Stimulated activated memory B cell treated with anti-CD40 and anti-IgM and Interleukin-4, amounts not matched to agents 10 μg/mL and 1 μg/mL and 100 μg/mL, for 72 hours (primary cell): ENCODE results near the gene TMEM123.

Experiments used
- ATAC-seq: fragments of 150-1000 bp; cut with Tn5 transposase; 2 replicates; pipeline ENCODE4 v1.10.0; 2021
- H3K27ac Mint-ChIP-seq: one replicate; pipeline ENCODE4 v1.8.0; 2022; ENCODE audit warnings: mild to moderate bottlenecking, mixed read lengths
- H3K27me3 Mint-ChIP-seq: one replicate; pipeline ENCODE4 v1.8.0; 2022; ENCODE audit warnings: mixed read lengths
- H3K36me3 Mint-ChIP-seq: one replicate; pipeline ENCODE4 v1.8.0; 2022; ENCODE audit warnings: mixed read lengths
- H3K4me1 Mint-ChIP-seq: one replicate; pipeline ENCODE4 v1.8.0; 2022; ENCODE audit warnings: mixed read lengths
- H3K4me3 Mint-ChIP-seq: one replicate; pipeline ENCODE4 v1.8.0; 2022; ENCODE audit warnings: mild to moderate bottlenecking, moderate library complexity, mixed read lengths
- H3K9me3 Mint-ChIP-seq: one replicate; pipeline ENCODE4 v1.8.0; 2022; ENCODE audit warnings: mixed read lengths

Gene TMEM123

DNA sequence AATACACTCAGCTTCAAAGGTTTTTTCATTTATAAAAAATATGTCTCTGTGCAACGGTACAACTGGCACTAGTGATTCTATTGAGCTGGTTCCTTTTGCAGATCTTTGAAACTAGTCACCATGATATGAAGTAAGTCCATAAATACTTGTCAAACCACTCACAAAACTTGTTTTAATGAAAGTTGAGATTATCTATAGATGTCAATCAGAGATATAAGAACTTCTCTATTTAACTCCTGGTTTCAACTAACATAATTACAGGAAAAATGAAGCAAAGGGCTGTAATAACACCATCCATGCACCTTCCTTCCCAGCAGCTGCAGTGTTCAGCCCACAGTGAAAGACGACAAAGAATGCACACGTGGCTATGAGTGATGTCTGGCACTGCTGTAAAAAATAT, 44.7 kb downstream of the TMEM123 start:
- no peak for ATAC-seq
- H3K27me3 Mint-ChIP-seq, result no peaks in the 10 kb centered on the region
- peaks cover 36% of the 10 kb centered on the region for H3K36me3 Mint-ChIP-seq
- H3K4me1 Mint-ChIP-seq, result peaks cover 36% of the 10 kb centered on the region
- H3K9me3 Mint-ChIP-seq, result no peaks in the 10 kb centered on the region
- no peak overlapping the region for H3K27ac Mint-ChIP-seq
- H3K4me3 Mint-ChIP-seq, result no peak overlapping the region

DNA sequence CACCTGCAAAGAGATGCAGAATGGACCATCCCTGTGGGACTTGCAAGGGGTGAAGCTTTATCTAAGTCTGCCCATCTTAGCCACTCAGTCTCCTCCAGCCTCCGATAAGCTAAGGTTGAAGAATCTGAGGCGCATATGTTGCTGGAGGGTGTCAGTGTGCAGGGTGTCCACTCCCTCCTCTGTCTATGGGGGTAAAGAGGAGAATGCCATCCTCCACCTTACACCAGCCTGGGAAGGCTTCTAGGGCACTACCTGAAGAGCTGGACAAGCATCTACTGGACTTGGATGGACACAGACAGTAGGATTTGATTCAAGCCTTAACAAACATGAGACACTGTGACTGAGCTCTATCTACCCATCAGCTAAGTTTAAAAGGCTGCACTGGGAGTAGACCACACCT, 46.5 kb downstream of the TMEM123 start:
- Mint-ChIP-seq H3K27me3 (no peaks in the 10 kb centered on the region), H3K4me3 (no peak overlapping the region), H3K4me1 (peaks cover 41% of the 10 kb centered on the region), H3K36me3 (peaks cover 43% of the 10 kb centered on the region), H3K27ac (no peak overlapping the region), H3K9me3 (no peaks in the 10 kb centered on the region)
- ATAC-seq, result no peak

- H3K27me3 Mint-ChIP-seq, result no peaks in the 10 kb centered on the region
- no peak for ATAC-seq
- H3K4me1 Mint-ChIP-seq, result peaks cover 41% of the 10 kb centered on the region
- H3K9me3 Mint-ChIP-seq, result no peaks in the 10 kb centered on the region
- no peak overlapping the region for H3K27ac Mint-ChIP-seq
- H3K36me3 Mint-ChIP-seq, result peaks cover 45% of the 10 kb centered on the region
- no peak overlapping the region for H3K4me3 Mint-ChIP-seq
These were observed 47.1 kb downstream of the TMEM123 start for GRCh38 chr11:102405501-102405900.

- no peak overlapping the region for H3K27ac Mint-ChIP-seq
- peaks cover 49% of the 10 kb centered on the region for H3K36me3 Mint-ChIP-seq
- ATAC-seq, result no peak
- H3K4me1 Mint-ChIP-seq, result peaks cover 39% of the 10 kb centered on the region
- no peaks in the 10 kb centered on the region for H3K9me3 Mint-ChIP-seq
- H3K4me3 Mint-ChIP-seq, result no peak overlapping the region
- H3K27me3 Mint-ChIP-seq, result no peaks in the 10 kb centered on the region
These were observed 50.0 kb downstream of the TMEM123 start for GRCh38 chr11:102402548-102402947.

DNA sequence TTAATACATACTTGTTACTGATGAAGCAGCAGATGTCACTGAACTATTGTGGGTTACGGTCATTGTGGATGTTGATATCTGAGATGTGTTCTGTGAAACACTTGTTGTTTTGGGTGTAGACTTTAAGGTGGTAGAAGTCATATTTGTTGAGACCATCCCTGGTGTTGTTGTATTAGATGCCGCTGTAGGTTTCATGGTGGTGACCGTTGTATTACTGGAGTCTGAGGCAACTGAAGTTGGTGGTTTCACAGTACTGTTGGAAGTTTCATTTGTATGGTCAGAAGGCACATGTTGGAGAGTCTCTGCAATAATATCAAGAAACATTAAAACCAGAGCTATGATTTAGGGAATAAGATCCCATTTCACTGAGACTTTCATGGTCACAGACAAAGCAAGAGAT, 50.7 kb downstream of the TMEM123 start:
- H3K27me3 Mint-ChIP-seq, result no peaks in the 10 kb centered on the region
- H3K9me3 Mint-ChIP-seq, result no peaks in the 10 kb centered on the region
- H3K4me1 Mint-ChIP-seq, result peaks cover 37% of the 10 kb centered on the region
- no peak overlapping the region for H3K4me3 Mint-ChIP-seq
- H3K27ac Mint-ChIP-seq, result no peak overlapping the region
- H3K36me3 Mint-ChIP-seq, result peaks cover 45% of the 10 kb centered on the region
- no peak for ATAC-seq

- H3K9me3 Mint-ChIP-seq, result no peaks in the 10 kb centered on the region
- peaks cover 28% of the 10 kb centered on the region for H3K4me1 Mint-ChIP-seq
- ATAC-seq, result no peak
- H3K36me3 Mint-ChIP-seq, result peaks cover 38% of the 10 kb centered on the region
- no peak overlapping the region for H3K27ac Mint-ChIP-seq
- H3K4me3 Mint-ChIP-seq, result no peak overlapping the region
- no peaks in the 10 kb centered on the region for H3K27me3 Mint-ChIP-seq
These were observed 52.0 kb downstream of the TMEM123 start for GRCh38 chr11:102400603-102401002.

GRCh38 chr11:102399189-102399588, 53.4 kb downstream of the TMEM123 start:
- no peaks in the 10 kb centered on the region for H3K27me3 Mint-ChIP-seq
- no peak overlapping the region for H3K27ac Mint-ChIP-seq
- H3K9me3 Mint-ChIP-seq, result no peaks in the 10 kb centered on the region
- H3K36me3 Mint-ChIP-seq, result peaks cover 43% of the 10 kb centered on the region
- H3K4me1 Mint-ChIP-seq, result peaks cover 27% of the 10 kb centered on the region
- H3K4me3 Mint-ChIP-seq, result no peak overlapping the region
- ATAC-seq, result no peak

- no peak overlapping the region for H3K4me3 Mint-ChIP-seq
- H3K27ac Mint-ChIP-seq, result no peak overlapping the region
- H3K4me1 Mint-ChIP-seq, result peaks cover 18% of the 10 kb centered on the region
- no peaks in the 10 kb centered on the region for H3K27me3 Mint-ChIP-seq
- no peak for ATAC-seq
- peaks cover 42% of the 10 kb centered on the region for H3K36me3 Mint-ChIP-seq
- no peaks in the 10 kb centered on the region for H3K9me3 Mint-ChIP-seq
These were observed 54.3 kb downstream of the TMEM123 start for GRCh38 chr11:102398297-102398696.

DNA sequence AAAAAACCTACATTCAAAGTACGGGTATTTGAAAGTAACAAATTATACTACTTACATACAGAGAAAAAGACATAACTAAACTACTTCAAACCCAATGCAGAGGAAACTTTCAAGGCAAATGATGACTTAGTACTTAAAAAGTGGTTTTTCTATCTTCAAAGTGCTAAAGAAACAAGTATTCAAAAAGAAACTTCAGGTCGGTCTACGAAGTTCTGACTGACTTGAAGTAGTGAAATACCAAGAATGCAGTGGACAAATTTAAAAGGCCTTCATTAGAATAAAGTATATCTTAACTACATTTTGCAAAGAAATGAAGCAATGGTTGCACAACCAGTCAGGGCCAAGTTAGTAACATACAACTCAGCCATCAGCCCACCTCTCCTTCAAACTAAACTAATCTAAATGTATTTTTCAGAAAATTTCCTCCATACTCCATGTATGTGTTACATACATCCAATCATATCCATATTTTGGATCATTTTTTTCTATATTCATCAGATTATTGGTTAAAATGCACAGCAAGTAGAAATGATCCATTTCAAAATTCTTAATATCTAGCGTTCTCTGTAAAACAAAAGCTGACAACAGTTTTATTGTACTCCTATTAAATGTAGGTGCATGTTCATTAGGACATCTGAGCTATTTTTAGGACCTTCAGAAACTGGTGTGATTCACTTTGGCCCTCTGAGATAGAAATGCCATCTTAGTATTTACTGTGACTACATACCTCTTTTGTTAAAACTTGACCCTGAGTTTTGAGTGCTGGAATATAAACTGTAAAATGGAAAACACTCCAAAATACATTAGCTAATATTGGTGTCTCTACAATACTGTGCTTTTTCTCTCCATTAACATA, 55.6 kb downstream of the TMEM123 start:
- Mint-ChIP-seq H3K4me1 (peaks cover 14% of the 10 kb centered on the region), H3K27me3 (no peaks in the 10 kb centered on the region), H3K4me3 (no peak overlapping the region), H3K27ac (no peak overlapping the region), H3K9me3 (no peaks in the 10 kb centered on the region), H3K36me3 (peaks cover 44% of the 10 kb centered on the region)
- no peak for ATAC-seq

DNA sequence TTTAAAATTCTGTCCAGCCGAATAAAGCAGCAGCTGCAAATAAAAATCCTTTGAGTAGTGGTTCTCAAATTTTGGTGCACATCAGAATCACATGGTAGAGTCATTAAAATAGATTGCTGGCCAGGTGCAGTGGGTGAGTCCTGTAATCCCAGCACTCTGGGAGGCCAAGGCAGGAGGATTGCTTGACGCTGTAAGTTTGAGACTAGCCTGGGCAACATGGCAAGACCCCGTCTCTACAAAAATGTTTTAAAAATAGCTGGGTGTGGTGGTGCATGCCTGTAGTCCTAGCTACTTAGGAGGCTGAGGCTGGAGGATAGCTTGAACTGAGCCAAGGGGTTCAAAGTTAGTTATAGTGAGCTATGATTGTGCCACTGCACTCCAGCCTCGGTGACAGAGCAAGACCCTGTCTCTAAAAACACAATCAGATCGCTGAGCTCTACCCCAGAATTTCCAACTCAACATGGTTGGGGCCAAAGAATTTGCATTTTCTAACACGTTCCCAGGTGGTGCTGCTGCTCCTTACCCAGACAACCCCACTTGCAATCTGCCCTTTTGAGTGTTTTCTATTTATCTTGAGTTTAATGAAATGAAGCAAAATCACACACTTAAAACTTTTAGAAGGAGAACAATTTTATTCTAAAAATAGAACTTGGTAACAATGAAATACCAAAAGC, 56.7 kb downstream of the TMEM123 start:
- H3K4me1 Mint-ChIP-seq, result peaks cover 11% of the 10 kb centered on the region
- no peaks in the 10 kb centered on the region for H3K9me3 Mint-ChIP-seq
- peaks cover 39% of the 10 kb centered on the region for H3K36me3 Mint-ChIP-seq
- H3K4me3 Mint-ChIP-seq, result no peak overlapping the region
- no peaks in the 10 kb centered on the region for H3K27me3 Mint-ChIP-seq
- no peak for ATAC-seq
- H3K27ac Mint-ChIP-seq, result no peak overlapping the region

GRCh38 chr11:102393272-102393730, 59.3 kb downstream of the TMEM123 start:
- H3K27me3 Mint-ChIP-seq, result no peaks in the 10 kb centered on the region
- H3K9me3 Mint-ChIP-seq, result peaks cover 1% of the 10 kb centered on the region
- peak; percentile 17 for ATAC-seq
- peak overlapping the region; percentile 11 for H3K27ac Mint-ChIP-seq
- peaks cover 47% of the 10 kb centered on the region for H3K36me3 Mint-ChIP-seq
- peaks cover 18% of the 10 kb centered on the region for H3K4me1 Mint-ChIP-seq
- no peak overlapping the region for H3K4me3 Mint-ChIP-seq

- Mint-ChIP-seq H3K27me3 (no peaks in the 10 kb centered on the region), H3K9me3 (peaks cover 2% of the 10 kb centered on the region), H3K27ac (no peak overlapping the region), H3K4me3 (no peak overlapping the region), H3K4me1 (peaks cover 13% of the 10 kb centered on the region), H3K36me3 (peaks cover 60% of the 10 kb centered on the region)
- no peak for ATAC-seq
These were observed 60.9 kb downstream of the TMEM123 start for GRCh38 chr11:102391549-102392237.

DNA sequence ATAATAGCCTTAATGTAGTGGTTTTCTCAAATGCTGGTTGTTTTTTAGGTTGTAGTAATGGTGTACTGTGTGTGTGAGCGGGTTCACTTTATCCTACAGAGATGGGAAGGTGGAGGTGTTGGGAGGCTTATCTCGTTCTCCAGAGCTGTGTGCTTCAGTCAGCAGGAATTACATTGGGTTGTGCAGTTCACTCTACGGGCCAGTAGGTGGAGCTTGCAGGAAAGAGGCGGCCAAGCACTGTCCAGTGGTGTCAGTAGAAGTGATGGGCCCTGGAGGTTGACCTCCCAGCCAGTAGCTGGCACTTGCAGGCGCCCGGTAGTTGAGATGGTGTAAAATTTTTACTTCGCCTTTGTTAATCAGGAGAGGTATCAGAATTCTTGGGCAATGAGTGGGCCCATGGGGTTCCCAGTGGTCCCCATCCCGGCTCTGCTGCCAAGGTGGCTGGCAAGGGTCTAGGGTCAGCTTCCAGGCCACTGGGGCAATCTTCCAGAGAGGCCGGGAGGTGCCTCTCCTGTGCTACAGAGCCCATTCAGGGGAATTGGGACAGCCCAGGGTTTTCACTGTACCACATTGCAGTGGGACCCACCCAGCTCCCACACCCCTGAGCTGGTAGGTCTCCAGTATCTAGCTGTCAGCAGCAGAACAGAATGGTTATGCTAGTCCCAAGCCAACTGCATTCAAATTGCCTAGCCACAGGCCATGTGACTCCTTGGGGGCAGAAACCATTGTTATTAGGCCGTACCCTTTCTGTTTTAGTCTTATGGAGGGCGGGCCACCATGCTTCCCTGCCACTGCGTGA, 61.7 kb downstream of the TMEM123 start:
- Mint-ChIP-seq H3K4me3 (no peak overlapping the region), H3K27me3 (no peaks in the 10 kb centered on the region), H3K4me1 (peaks cover 13% of the 10 kb centered on the region), H3K27ac (no peak overlapping the region), H3K9me3 (peaks cover 2% of the 10 kb centered on the region), H3K36me3 (peaks cover 64% of the 10 kb centered on the region)
- ATAC-seq, result peak; percentile 73

DNA sequence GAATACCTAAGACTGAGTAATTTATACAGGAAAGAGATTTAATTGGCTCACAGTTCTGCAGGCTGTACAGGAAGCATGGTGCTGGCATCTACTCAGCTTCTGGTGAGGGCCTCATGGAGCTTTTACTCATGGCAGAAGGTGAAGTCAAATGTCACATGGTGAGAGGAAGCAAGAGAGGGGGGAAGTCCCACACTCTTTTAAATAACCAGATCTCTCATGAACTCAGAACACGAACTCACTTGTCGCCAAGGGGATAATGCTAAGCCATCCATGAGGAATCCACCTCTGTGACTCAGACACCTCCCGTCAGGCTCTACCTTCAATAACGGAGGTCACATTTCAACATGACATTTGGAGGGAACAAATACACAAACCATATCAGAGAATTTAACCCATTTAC, 63.3 kb downstream of the TMEM123 start:
- Mint-ChIP-seq H3K9me3 (peaks cover 2% of the 10 kb centered on the region), H3K4me3 (no peak overlapping the region), H3K4me1 (peaks cover 13% of the 10 kb centered on the region), H3K27ac (no peak overlapping the region), H3K27me3 (no peaks in the 10 kb centered on the region), H3K36me3 (peaks cover 68% of the 10 kb centered on the region)
- ATAC-seq, result no peak
